Right hindlimb (tissue), 1 donor: ENCODE measurements around the gene CENPU.
"Not testable (repeated sequence)": the region's sequence is repeated elsewhere in the genome, so short reads cannot be mapped to it uniquely, and the experiment has no call there.

Experiments used
- DNase-seq: peaks from one replicate; pipeline ENCODE4 v3.0.0-alpha.2; 2018

CENPU gene

GRCh38 chr4:184660978-184661377 is 72.9 kb downstream of the CENPU start:
- DNase-seq: no peak

GRCh38 chr4:184657820-184658219 is 76.1 kb downstream of the CENPU start:
- DNase-seq: not testable (repeated sequence)

GRCh38 chr4:184657144-184657543 is 76.8 kb downstream of the CENPU start:
- DNase-seq: no peak

- peak; percentile 58 for DNase-seq
These were observed 77.7 kb downstream of the CENPU start for GRCh38 chr4:184655889-184656869.

GRCh38 chr4:184653650-184654049 is 80.2 kb downstream of the CENPU start:
- DNase-seq: peak; percentile 47

- DNase-seq: not testable (repeated sequence)
These were observed 81.2 kb downstream of the CENPU start for GRCh38 chr4:184652681-184653080.

GRCh38 chr4:184651899-184652298 is 82.0 kb downstream of the CENPU start:
- DNase-seq: no peak

- peak; percentile 21 for DNase-seq
These were observed 83.7 kb downstream of the CENPU start for GRCh38 chr4:184649971-184650855.

GRCh38 chr4:184649026-184649970 is 84.6 kb downstream of the CENPU start, which contains the start of the genes CASP3 and PRIMPOL:
Gene CASP3, minus strand, starts transcription at chr4:184649447. Its CDS starts 10,994 bp downstream, at chr4:184638453.
Gene PRIMPOL, plus strand, starts transcription at chr4:184649738. Its CDS starts 7,403 bp downstream, at chr4:184657141.
- DNase-seq: peak; percentile 99

- peak; percentile 76 for DNase-seq
These were observed 85.4 kb downstream of the CENPU start for GRCh38 chr4:184648313-184649025.

GRCh38 chr4:184648054-184648312 is 85.9 kb downstream of the CENPU start:
- no peak for DNase-seq

- no peak for DNase-seq
These were observed 86.4 kb downstream of the CENPU start for GRCh38 chr4:184647266-184648053.

GRCh38 chr4:184645904-184646610 is 87.8 kb downstream of the CENPU start:
- DNase-seq: no peak

GRCh38 chr4:184644553-184645307 is 89.2 kb downstream of the CENPU start:
- no peak for DNase-seq
